D721Med (cell line): Measurements from ENCODE around the gene GFRA1.

Experiments
- DNase-seq: peaks from one replicate; pipeline ENCODE4 v3.0.0; 2011; ENCODE audit warnings: low spot score; ENCODE audit not compliant: insufficient read length
- FAIRE-seq: peaks from 2 replicates; lab custom pipeline; 2011; peaks lifted over from hg19 to GRCh38; lab: Jason Lieb, UNC
- TF ChIP-seq, protein P1 (sequence below): IDR thresholded peaks from 2 replicates; pipeline ENCODE4 v1.5.1; 2012; ENCODE audit warnings: mild to moderate bottlenecking, control low read depth; ENCODE audit not compliant: insufficient read depth; ENCODE audit errors: missing control alignments

The GFRA1 gene

DNA sequence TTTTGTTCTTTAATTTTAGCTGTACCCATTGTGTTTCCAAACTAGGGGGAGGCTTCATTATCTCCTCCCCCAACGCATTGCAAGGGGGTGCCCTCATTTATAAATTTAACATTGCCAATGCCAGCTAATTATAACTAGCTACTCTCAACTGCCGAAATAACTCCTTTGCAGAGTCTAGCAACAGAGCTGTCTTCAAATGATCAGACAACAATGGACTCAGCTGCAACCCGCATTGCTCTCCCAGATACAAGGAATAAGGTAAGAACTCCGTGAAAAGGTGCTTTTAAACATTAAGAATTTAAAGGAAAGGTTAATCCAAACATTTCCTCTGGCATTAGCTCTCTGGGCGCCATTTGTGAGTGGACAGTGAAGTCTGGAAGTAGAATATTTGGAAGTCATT is 116.2 kb downstream of the GFRA1 start:
- DNase-seq, result no peak
- TF ChIP-seq, protein P1, sequence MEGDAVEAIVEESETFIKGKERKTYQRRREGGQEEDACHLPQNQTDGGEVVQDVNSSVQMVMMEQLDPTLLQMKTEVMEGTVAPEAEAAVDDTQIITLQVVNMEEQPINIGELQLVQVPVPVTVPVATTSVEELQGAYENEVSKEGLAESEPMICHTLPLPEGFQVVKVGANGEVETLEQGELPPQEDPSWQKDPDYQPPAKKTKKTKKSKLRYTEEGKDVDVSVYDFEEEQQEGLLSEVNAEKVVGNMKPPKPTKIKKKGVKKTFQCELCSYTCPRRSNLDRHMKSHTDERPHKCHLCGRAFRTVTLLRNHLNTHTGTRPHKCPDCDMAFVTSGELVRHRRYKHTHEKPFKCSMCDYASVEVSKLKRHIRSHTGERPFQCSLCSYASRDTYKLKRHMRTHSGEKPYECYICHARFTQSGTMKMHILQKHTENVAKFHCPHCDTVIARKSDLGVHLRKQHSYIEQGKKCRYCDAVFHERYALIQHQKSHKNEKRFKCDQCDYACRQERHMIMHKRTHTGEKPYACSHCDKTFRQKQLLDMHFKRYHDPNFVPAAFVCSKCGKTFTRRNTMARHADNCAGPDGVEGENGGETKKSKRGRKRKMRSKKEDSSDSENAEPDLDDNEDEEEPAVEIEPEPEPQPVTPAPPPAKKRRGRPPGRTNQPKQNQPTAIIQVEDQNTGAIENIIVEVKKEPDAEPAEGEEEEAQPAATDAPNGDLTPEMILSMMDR, result no peak
- no peak for FAIRE-seq

DNA sequence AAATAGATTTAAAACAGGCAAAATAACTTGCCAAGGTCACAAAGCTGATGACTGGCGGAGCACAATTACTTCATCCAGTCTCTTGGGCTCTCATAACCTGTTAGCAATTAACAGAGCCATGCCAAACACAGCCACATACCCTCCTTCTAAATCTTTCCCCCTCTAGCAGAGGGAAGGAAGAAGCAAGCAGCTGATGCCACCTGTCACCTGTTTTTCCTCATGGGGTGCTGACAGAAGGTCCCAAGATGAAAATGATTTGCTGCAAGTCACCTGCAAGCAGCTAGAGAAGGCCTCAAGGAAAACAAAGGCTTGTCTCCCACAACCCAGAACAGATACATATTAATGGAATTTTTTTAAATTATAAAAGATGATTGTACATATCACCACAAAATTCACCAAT is 117.8 kb downstream of the GFRA1 start:
- TF ChIP-seq, protein P1, result no peak
- DNase-seq (no peak), FAIRE-seq (no peak)

DNA sequence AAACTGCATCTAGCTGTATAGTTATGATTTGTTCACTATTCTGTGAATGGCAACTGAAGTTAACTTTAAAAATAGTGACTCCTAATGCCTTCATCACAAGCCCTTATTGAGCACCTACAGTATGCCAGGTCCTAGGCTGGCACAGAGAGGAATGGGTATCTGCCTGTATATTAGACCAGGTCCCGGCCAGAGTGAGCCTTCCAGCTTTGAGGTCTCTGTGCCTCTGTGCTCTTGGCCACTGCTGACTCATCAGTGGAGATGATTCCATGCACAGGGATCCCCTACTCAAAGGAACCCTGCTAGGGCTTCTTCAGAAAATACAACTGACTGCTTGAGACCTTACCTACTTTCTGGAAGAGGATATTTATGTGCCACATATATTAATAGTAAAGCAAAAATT is 118.4 kb downstream of the GFRA1 start:
- TF ChIP-seq, protein P1, result no peak
- FAIRE-seq (no peak), DNase-seq (no peak)

DNA sequence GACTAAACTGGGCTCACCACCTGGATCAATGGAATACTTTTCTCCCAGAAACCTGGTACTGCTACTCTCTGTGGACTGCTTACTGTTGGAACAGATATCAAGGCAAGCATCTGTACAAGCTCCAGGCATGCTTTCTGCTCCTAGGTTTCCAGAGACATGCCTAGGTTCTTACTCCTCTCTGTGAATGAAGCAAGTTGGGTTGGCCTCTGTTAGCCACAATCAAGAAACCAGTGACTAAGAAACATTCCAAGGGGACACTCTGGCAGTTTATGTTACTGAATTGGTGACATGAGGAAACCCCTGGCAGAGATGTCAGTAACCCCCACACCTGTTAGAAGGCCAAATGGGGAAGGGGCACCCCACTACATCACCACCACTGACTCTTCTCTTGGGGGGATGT is 121.9 kb downstream of the GFRA1 start:
- FAIRE-seq (no peak), DNase-seq (no peak)
- TF ChIP-seq, protein P1, result no peak

DNA sequence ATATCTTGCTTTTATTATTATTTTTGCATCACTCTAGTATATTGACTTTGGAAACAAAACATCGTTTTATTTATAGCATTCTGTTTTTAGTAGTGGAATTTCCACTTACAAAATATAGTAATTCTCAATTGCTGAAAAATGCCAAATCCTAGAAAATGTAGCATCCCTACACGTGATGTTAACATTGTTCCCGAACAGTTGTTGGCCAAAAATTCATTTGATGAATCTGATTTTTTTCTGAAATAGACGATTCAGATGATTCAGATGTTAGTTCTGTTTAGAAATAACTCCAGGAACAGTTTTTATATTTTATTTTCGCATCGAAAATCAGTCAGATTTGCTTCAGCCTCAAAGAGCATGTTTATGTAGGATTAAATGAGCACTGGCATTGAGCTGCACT is 122.4 kb downstream of the GFRA1 start:
- FAIRE-seq, result no peak
- no peak for DNase-seq
- TF ChIP-seq, protein P1, result no peak

DNA sequence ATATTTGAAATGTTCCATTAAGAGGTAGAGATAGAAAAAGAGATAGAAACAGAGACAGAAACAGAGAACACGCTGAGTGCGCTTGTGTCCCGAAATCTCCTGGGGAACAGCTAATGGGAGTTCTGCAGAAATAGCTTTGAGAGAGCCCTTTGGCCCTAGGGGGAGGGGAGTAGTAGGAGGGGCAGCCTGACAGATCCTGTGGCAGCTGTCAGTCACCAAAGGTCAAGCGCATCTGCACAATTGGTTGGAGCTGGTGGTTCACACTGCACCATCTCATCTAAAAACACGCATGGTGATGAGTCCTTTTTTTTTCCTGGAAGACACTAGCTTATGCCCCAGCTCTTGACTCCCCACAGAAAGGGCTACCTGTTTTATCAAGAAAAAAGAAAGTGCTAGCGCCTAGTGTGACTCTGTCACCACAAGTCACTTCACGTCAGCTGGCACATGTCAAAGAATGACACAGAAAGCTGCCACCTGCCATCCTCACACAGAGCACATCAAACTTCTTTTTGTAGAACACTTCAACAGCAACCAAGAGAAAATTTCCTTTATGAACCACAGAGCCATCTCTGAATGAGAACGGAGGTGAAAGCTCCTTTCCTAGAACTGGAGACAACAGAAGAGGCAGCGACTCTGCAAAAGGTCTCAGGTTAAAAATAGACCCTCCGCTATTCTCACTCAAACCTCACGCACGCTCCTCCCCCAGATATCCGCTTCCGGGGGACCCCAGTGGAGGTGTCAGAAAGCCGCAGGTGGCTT is 125.7 kb downstream of the GFRA1 start:
- FAIRE-seq (no peak), DNase-seq (no peak)
- TF ChIP-seq, protein P1, result no peak

DNA sequence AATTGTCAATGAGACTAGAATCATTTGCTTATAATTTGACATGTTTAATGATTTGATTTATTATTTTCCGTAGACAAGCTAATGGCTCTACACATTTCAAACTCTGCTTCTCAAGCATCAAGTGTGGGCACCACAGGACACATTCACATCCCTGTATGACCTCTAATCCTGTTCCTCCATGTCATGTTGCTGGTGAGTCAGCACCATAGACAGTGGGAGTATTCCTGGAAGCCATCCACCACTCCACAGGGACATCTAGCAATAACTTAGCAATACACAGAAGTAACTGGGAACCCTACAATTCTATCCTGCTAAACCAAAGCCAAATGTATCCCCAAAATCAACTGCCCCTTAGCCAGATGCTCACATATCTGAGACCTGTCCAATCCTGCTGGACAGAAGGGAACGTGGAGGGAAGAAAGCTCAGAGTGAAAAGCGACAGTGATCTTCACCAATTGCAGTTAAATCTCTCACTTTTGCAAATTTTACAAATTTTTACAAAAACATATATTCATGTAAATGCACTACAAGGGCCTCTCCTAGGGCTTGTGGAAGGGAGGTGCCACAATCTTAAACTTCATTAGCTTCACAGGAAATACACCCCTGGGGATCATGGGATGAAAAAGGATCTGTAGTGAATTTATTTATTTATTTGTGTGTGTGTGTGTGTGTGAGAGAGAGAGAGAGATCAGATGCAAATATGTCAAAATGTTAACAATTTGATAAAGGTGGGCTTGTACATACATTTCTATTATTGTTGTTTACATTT is 126.5 kb downstream of the GFRA1 start:
- no peak for FAIRE-seq
- no peak for DNase-seq
- TF ChIP-seq, protein P1, result no peak
